ENCODE measurements around the gene EPM2AIP1. TPM values are rescaled to one million over a fixed set of nuclear protein-coding genes. Genes with fewer than 3 reads are reported as not detected.
A peak's percentile ranks its signal among the peaks of the same experiment; 100 is the strongest.
"Not testable (repeated sequence)": the region's sequence is repeated elsewhere in the genome, so short reads cannot be mapped to it uniquely, and the experiment has no call there.

EPM2AIP1 gene
- total RNA-seq, 1 donor from 2014 or later: 18.4 TPM

DNA sequence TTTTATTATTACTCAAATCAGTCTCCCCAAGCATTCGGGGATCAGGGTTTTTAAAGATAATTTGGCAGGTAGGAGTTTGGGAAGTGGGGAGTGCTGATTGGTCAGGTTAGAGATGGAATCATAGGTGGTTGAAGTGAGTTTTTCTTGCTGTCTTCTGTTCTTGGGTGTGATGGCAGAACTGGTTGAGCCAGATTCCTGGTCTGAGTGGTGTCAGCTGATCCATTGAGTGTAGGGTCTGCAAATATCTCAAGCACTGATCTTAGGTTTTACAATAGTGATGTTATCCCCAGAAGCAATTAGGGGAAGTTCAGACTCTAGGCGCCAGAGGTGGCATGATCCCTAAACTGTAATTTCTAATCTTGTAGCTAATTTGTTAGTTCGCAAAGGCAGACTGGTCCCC is 27.5 kb downstream of the EPM2AIP1 start:
- intact Hi-C loops (cut with DNase I): no loop called here
- Histone ChIP-seq H3K4me1 (peaks cover 23% of the 10 kb centered on the region), H3K9me3 (no peaks in the 10 kb centered on the region), H3K27me3 (ENCODE audit: low read depth) (no peaks in the 10 kb centered on the region), H3K36me3 (no peaks in the 10 kb centered on the region), H3K4me3 (no peak overlapping the region), H3K27ac (peak overlapping the region; percentile 68)
- TF ChIP-seq, protein P1, sequence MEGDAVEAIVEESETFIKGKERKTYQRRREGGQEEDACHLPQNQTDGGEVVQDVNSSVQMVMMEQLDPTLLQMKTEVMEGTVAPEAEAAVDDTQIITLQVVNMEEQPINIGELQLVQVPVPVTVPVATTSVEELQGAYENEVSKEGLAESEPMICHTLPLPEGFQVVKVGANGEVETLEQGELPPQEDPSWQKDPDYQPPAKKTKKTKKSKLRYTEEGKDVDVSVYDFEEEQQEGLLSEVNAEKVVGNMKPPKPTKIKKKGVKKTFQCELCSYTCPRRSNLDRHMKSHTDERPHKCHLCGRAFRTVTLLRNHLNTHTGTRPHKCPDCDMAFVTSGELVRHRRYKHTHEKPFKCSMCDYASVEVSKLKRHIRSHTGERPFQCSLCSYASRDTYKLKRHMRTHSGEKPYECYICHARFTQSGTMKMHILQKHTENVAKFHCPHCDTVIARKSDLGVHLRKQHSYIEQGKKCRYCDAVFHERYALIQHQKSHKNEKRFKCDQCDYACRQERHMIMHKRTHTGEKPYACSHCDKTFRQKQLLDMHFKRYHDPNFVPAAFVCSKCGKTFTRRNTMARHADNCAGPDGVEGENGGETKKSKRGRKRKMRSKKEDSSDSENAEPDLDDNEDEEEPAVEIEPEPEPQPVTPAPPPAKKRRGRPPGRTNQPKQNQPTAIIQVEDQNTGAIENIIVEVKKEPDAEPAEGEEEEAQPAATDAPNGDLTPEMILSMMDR (IDR thresholded peaks at IDR 0.05): no peak
- ATAC-seq: peak; percentile 36 to 74
- peak; percentile 62 for DNase-seq

DNA sequence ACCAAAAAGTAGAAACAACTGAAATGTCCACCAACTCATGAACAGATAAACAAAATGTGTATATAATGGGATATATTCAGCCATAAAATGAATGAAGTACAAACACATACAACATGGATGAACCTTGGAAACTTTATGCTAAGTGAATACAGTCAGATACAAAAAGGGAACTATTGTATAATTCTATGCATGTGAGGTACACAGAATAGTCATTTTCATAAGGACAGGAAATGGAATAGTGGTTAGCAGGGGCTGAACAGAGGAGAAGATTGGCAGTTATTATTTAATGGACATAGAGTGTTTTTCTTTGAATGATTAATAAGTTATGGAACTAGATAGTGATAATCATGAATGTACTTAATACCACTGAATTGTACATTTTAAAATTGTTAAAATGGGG is 28.1 kb downstream of the EPM2AIP1 start:
- Histone ChIP-seq H3K4me3 (no peak overlapping the region), H3K9me3 (no peaks in the 10 kb centered on the region), H3K27me3 (ENCODE audit: low read depth) (no peaks in the 10 kb centered on the region), H3K36me3 (no peaks in the 10 kb centered on the region), H3K27ac (peak overlapping the region; percentile 48), H3K4me1 (peaks cover 18% of the 10 kb centered on the region)
- ATAC-seq: peak in 1 of 2 donors; percentile 33
- DNase-seq: no peak
- intact Hi-C loops (cut with DNase I): no loop called here
- TF ChIP-seq, protein P1 (IDR thresholded peaks at IDR 0.05): no peak

DNA sequence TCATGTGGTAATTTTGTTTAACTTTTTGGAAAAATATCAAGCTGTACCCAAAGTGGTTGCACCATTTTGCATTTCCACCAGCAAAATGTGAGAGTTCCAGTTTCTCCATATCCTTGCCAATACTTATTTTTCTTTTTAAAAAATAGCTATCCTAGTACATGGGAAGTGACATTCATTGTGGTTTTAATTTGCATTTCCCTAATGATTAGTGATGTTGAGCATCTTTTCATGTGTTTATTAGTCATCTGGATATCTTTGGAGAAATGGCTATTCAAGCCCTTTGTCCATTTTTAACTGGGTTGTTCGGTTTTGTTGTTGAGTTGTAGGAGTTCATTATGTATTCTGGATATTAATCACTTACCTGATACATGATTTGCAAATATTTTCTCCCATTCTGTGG is 28.6 kb downstream of the EPM2AIP1 start:
- TF ChIP-seq, protein P1 (IDR thresholded peaks at IDR 0.05): no peak
- intact Hi-C loops (cut with DNase I): no loop called here
- DNase-seq: no peak
- H3K36me3 ChIP-seq: no peaks in the 10 kb centered on the region
- no peak overlapping the region for H3K4me3 ChIP-seq
- ATAC-seq: no peak
- H3K9me3 ChIP-seq: no peaks in the 10 kb centered on the region
- no peaks in the 10 kb centered on the region for H3K27me3 ChIP-seq (ENCODE audit: low read depth)
- H3K27ac ChIP-seq: no peak overlapping the region
- H3K4me1 ChIP-seq: peaks cover 16% of the 10 kb centered on the region

DNA sequence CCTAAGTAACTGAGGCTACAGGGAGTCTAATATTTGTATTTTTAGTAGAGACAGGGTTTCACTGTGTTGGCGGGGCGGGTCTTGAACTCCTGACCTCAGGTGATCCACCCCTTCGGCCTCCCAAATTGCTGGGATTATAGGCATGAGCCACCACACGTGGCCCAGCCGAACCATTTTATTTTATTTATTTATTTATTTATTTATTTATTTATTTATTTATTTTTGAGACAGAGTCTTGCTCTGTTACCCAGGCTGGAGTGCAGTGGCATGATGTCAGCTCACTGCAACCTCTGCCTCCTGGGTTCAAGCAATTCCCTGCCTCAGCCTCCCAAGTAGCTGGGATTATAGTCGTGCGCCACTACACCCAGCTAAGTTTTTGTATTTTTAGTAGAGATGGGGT is 29.9 kb downstream of the EPM2AIP1 start:
- peaks cover 30% of the 10 kb centered on the region for H3K4me1 ChIP-seq
- H3K4me3 ChIP-seq; H3K27ac ChIP-seq; intact Hi-C loops (cut with DNase I); DNase-seq; H3K27me3 ChIP-seq (ENCODE audit: low read depth); H3K9me3 ChIP-seq; ATAC-seq; H3K36me3 ChIP-seq: not testable (repeated sequence)

DNA sequence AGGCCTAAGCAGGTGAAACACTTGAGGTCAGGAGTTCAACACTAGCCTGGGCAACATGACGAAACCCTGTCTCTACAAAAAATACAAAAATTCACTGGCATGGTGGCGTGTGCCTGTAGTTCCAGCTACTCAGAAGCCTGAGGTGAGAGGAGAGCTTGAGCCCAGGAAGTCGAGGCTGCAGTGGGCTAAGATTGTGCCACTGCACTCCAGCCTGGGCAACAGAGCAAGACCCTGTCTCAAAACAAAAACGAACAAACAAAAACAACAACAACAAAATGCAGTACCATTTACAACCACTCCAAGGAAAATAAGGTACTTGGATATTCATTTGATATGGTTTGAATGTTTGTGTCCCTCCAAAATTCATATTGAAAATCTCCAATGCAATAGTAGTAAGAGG is 32.4 kb downstream of the EPM2AIP1 start:
- H3K36me3 ChIP-seq: no peaks in the 10 kb centered on the region
- H3K27me3 ChIP-seq (ENCODE audit: low read depth): no peaks in the 10 kb centered on the region
- DNase-seq (no peak), ATAC-seq (no peak)
- intact Hi-C loops (cut with DNase I): no loop called here
- H3K4me3 ChIP-seq: no peak overlapping the region
- no peak overlapping the region for H3K27ac ChIP-seq
- TF ChIP-seq, protein P1 (IDR thresholded peaks at IDR 0.05): no peak
- H3K9me3 ChIP-seq: no peaks in the 10 kb centered on the region
- peaks cover 22% of the 10 kb centered on the region for H3K4me1 ChIP-seq

DNA sequence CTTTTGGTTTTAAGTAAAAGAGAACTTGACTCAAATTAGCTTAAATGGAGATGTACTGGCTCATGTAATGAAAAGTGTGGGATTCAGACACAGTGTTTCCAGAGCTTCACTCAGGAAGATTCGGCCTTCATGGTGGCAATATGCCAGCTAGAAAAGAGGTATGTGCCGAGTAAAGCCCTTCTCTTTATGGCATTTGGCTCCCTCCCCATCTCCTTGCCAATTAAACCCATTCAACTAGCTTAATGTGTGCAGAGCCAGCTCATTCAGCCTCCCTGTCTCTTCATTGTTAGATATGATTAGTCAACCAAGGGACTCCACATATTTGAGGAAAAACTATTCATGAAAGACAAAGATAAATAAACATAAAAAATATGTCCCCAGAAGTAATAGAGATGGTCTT is 33.1 kb downstream of the EPM2AIP1 start:
- peak in 1 of 2 donors; percentile 51 for ATAC-seq
- intact Hi-C loops (cut with DNase I): no loop called here
- peak overlapping the region; percentile 13 for H3K27ac ChIP-seq
- TF ChIP-seq, protein P1 (IDR thresholded peaks at IDR 0.05): no peak
- H3K36me3 ChIP-seq: no peaks in the 10 kb centered on the region
- DNase-seq: no peak
- H3K27me3 ChIP-seq (ENCODE audit: low read depth): no peaks in the 10 kb centered on the region
- H3K9me3 ChIP-seq: no peaks in the 10 kb centered on the region
- peaks cover 18% of the 10 kb centered on the region for H3K4me1 ChIP-seq
- no peak overlapping the region for H3K4me3 ChIP-seq

All from lower lobe of right lung (tissue), 2 donors.